HG02571 (cell line): ENCODE measurements around the gene EIF4G3.
"Not testable (repeated sequence)": the region's sequence is repeated elsewhere in the genome, so short reads cannot be mapped to it uniquely, and the experiment has no call there.

Experiments used
- ATAC-seq: cut with Tn5 transposase; IDR thresholded peaks from one replicate; pipeline ENCODE4 v1.9.1; 2021; ENCODE audit warnings: mild to moderate bottlenecking, moderate library complexity; ENCODE audit not compliant: unreplicated experiment

Gene EIF4G3

DNA sequence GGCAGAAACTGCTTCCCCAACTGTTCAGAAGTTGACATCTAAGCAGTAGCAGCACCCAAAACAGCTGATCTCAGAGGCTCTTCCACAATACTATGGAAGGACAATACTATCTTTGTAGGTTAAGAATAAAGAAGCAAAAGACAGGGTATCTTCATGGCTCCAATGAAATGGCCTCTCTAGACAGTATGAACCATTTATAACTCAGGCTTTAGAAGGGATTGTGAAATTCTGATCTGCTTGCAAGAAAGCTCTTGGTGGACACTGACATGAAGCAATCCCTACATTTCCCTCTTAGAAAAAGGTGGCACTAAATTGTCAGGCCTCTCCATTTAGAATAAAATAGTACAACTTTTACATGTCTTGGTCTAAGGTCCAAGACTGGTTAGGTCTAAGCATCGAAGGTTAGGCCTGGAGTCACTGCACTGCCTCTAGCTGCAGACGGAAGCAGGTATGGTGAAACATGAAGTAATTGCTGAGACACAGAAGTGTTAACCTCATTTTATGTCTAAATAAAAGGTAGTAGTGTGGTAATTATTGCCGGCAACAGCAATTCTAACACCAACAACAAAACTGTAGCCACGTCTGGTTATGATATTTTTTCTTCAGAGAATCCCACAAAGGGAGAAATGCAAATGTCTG, 339.0 kb downstream of the EIF4G3 start:
- ATAC-seq = no peak

DNA sequence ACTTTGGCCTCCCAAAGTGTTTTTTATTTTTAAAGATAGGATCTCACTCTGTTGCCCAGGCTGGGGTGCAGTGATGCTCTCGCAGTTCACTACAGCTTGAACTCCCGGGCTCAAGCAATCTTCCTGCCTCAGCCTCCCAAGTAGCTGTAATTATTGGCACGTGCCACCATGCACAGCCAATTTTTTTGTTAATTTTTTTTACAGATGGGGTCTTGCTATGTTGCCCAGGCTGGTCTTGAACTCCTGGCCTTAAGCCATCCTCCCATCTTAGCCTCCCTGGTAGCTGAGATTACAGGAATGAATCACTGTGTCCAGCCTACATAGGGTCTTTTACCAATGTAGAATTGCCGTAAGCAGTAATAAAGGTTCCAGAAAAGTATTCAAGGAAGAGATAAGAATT, 340.5 kb downstream of the EIF4G3 start:
- ATAC-seq = no peak

DNA sequence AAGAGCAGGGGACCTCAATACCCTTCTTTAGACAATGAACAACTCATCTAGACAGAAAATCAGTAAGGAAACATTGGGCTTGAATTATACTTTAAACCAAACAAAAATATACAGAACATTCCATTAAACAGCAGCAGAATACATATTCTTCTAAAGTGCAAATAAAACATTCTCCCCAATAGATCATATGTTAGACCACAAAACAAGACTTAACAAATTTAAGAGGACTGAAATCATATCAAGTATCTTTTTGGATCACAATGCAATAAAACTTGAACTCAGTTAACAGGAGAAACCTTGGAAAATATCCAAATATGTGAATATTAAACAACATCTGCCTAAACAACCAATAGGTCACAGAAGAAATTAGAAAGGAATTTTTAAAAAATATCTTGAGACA, 341.9 kb downstream of the EIF4G3 start:
- no peak for ATAC-seq

DNA sequence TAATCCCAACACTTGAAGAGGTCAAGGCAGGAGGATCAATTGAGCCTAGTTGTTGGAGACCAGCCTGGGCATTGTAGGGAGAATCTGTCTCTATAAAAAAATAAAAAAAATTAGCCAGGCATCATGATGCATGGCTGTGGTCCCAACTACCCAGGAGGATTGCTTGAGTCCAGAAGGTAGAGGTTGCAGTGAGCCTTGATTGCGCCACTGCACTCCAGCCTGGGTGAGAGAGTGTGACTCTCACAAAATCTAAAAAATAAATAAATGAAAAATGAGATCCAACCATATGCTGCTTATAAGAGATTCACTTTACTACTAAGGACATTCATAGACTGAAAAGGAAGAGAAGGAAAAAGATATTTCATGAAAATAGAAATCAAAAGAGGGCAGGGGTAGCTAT, 342.5 kb downstream of the EIF4G3 start:
- no peak for ATAC-seq

DNA sequence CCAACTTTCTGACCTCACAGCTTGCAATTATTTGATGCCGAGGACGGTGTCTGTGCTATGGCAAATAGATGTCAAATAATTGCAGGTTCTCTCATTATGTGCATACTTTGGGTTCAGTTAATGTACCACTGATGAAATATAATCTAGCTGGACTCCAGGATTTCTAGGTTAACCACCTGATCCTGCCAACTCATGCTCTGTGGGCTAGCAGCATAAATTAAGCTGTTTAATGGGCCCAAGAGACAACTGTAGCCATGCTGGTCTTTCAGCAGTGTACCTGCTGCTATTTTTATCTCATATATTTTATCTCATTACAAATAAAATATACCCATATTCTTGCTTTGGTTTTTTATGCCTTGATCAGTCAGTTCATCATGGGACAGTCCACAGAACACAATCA, 346.3 kb downstream of the EIF4G3 start:
- no peak for ATAC-seq

DNA sequence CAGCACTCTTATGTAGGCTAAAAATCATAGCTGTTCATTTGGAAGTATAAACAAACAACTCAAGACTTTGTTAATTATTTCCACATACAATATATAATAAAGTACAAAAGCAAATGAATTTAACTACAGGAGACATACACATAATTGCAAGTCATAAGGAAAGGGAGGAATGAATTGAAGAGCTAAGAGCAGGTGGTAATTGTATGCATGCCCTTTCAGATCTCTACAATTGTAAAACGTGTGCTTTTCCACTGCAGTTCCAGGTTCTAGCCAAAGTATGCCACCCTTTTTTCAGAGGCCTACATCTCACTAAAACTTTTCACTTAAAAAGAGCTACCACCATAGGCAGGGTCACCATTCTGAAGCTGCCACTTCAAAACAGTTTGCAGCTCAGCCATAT, 346.8 kb downstream of the EIF4G3 start:
- no peak for ATAC-seq

DNA sequence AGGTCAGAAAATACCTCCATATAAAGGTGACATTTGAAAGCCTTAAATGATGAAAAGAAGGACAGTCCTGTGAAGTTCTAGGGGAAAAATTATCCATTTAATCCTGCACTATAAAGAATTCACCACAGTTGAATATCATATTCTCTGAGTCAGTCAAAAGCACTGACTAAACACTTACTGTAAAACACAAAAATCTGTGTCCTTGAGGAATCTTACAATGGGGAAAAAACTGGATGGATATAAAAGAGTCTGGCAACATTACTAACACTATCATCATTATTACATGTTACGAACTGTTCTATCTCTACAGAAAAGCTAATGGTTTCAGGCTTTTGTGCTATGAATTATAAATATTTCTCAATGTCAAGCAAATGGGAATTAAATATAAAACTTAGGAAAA, 347.2 kb downstream of the EIF4G3 start:
- ATAC-seq = no peak

DNA sequence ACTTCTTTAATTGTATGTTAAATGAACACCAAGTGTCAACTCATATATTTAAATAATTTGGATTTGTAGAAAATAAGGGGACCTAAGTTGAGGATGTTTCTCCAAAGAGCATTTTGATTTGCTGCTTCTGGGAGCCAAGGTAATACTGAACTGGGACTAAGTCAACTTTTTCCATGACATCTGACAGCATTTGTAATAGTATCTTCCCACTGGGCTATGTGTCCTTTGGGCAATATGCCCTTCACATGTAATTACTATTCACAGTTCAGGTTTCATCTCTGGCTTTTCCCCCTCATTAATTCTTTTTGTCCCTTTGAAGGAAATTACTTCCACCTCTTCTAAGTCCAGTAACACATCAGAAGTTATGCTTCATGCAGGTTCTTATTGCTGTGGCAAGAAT, 352.9 kb downstream of the EIF4G3 start:
- no peak for ATAC-seq

DNA sequence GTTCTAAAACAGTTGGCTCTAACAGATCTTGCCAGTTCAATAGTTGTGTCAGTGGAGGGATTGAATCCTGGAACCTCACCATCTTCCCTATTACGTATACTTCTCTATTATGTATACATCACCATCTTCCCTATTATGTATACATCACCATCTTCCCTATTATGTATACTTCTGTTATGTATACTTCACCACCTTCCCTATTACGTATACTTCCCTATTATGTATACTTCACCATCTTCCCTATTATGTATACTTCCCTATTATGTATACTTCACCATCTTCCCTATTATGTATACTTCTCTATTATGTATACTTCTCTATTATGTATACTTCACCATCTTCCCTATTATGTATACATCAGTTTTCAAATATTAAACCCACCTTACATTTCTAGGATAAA, 355.2 kb downstream of the EIF4G3 start:
- ATAC-seq = no peak

DNA sequence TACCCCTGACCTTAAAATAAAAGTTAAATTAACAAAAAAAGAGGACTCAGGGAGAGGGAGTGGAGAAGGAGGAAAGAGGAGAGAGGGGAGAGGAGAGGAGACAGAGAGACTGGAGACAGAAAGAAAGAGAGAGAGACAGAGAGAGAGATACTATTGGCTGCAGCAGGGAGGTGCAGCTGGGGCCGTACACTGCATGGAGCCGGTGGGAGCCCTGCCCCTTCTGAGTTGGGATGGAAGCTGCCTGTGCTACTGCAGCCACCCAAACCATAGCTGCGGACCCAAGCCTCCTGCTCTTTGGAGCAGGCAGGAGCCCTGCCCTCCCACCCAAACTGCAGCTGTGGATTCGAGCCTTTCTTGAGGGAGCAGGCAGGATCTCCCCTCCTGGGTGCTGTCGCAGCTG, 356.9 kb downstream of the EIF4G3 start:
- ATAC-seq = no peak

DNA sequence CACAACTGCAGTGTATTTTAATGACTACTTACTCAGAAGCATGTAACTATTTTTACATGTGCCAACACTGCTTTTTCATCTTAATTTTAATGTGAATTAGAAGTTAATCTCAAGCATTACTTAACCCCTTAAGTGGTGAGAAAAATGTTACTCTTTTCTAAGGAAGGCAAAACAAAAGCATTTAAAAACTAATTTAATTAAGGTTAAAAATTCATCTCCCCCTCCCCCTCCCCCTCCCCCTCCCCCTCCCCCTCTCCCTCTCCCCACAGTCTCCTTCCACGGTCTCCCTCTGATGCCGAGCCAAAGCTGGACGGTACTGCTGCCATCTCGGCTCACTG, 362.2 kb downstream of the EIF4G3 start:
- no peak for ATAC-seq

DNA sequence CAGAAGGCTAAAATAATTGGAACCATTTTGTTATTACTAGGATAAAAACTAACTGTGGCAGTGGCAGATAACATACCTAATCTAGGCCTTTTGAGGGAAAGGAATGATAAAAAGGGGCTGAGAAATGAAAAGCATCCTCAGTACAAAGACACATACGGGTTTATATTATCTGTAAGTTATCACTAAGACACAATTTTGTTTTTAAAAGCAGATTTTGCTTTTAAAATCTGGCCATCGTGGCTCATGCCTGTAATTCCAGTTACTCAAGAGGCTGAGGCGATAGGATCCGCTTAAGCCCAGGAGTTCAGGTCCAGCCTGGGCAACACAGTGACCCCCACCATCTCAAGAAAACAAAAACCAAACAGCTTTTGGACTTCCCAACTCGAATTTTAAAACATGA, 364.8 kb downstream of the EIF4G3 start:
- ATAC-seq = no peak

DNA sequence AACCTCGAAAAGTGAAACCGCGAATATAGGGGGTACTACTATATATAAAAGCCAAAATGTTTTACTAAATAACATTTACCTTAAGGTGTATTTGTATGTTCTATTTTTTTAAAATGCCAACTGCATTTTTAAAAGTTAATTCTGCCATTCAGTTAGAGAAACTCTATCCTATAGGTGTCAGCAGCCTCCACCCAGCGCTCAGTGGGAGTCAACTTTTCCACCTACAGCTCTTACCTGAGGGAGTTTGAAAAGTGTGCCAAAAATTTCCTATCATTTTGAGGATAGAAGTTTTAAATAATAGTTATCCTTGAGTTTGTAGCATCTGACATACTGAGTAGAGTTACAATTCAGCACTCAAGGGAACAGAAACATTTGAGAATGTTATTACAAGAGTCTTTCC, 383.5 kb downstream of the EIF4G3 start:
- ATAC-seq = no peak

DNA sequence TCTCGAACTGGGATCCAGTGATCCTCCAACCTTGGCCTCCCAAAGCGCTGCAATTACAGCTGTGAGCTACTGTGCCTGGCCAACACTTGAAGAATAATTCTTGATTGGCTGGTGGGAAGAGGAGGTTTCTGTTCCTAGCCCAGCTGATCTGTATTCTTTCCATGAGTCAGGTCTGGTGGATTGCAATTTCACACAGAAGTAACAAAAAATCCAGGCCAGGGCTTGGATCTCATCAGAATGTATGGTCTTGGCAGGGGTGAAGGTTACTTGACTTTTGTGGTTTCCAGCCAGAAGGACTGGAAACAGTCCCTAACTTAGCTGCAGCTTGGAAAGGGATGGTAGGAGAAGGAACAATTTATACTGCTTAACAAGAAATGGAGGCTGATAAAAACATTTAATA, 384.5 kb downstream of the EIF4G3 start:
- ATAC-seq = no peak

DNA sequence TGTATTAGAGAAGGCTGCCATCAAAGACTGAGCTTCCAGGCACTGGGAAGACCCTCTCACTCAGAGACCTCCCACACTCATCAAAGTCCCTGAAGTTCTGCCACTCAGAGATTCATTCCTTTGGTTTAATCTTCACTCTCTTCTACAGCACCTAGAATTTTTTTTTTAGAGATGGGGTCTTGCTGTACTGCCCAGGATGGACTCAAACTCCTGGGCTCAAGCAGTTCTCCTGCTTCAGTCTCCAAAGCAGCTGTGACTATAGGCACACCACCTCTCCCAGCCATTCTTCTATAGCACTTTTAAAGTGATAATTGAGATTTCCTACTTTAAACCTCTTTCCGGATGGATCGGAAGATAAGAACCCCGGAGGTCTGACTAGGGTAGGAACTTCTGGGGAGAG, 385.9 kb downstream of the EIF4G3 start:
- ATAC-seq = no peak

DNA sequence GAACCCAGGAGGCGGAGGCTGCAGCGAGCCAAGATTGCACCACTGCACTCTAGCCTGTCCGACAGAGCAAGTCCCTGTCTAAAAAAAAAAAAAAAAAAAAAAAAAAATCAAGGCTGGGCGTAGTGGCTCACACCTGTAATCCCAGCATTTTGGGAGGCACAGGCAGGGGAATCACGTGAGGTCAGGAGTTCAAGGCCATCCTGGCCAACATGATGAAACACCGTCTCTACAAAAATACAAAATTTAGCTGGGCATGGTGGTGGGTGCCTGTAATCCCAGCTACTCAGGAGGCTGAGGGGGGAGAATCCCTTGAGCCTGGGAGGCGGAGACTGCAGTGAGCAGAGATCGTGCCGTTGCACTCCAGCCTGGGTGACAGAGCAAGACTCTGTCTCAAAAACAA, 387.1 kb downstream of the EIF4G3 start:
- ATAC-seq = not testable (repeated sequence)

DNA sequence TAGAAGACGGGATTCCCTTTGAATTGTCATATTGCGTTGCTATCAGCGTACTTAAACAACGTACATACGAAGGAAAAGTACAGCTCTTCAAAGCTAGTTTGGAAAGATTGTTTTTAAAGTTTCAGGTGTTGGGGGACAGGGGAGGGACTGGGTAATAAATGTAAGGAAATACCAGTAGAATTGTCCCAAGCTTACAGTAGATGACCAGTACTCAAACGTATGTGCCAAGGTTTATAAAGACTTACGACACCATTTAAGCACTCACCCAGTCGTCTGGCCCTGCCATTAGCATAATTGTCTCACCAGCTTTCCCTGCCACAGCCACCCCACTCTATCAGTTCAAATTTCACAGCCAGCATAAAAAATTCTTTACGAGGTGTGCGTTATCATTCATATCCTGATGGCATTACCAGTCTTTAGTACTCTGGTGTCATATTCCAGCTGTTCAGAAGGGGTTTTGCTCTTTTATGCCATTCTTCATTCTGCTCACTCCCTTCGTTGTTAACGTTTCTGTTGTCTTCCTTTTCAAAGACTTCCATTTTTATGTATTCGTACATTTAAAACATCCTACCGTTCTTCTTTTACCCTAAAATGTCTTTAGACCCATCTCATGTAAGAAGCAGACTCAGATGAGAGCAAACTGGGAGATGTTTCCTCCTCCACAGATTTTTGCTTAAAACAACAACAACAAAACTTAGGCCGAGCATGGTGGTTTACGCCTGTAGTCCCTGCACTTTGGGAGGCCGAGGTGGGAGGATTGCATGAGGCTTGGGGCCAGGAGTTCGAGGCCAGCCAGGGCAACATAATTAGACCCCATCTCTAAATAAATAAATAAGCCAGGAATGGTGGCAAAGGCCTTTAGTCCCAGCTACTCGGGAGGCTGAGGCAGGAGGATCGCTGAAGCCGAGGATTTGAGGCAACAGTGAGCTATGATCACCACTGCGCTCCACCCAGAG, 388.6 kb downstream of the EIF4G3 start:
- no peak for ATAC-seq

DNA sequence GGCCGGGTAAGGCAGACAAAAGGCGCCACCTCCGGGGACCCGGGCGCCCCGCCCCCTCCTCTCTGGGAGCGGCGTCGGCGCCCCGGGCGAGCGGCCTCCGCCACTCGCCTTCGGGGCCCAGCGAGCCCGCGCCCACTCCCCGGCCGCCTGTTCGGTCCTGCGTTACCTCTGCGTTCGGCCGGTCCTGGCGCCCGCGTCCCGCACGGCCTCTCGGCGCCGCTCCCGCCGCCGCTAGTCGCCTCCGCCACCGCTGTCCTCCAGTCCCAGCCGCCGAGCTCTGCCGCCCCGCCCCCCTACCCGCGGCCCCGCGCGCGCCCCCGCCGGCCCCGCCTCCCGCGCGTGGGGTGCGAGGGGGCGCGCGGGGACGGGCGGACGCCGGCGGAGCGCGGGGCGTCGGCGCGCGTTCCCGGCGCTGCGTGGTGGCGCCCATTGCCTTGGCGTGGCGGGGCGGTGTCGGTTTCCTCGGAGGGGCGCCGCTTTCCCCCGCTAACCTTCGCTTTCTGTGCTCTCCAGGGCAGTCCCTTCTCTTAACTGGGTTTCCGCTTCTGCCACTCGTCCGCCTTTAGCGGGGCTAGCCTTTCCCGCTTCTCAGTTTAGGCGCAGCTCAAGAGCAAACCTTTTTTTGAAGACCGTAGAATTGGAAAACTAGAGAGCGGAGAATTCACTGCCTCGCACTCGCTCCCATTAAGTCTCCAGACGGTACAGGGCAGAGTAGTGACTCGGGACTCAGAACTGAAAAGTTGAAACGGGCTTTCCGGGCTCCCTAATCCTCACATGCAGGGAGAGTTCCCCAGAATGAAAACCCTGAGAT, 389.5 kb downstream of the EIF4G3 start, which contains the start of gene HP1BP3:
HP1BP3 (minus strand) TSS at position 279 of the 811 bp plus-strand sequence. CDS start 6,867 bp downstream, outside the sequence.
- peak; percentile 49 for ATAC-seq

DNA sequence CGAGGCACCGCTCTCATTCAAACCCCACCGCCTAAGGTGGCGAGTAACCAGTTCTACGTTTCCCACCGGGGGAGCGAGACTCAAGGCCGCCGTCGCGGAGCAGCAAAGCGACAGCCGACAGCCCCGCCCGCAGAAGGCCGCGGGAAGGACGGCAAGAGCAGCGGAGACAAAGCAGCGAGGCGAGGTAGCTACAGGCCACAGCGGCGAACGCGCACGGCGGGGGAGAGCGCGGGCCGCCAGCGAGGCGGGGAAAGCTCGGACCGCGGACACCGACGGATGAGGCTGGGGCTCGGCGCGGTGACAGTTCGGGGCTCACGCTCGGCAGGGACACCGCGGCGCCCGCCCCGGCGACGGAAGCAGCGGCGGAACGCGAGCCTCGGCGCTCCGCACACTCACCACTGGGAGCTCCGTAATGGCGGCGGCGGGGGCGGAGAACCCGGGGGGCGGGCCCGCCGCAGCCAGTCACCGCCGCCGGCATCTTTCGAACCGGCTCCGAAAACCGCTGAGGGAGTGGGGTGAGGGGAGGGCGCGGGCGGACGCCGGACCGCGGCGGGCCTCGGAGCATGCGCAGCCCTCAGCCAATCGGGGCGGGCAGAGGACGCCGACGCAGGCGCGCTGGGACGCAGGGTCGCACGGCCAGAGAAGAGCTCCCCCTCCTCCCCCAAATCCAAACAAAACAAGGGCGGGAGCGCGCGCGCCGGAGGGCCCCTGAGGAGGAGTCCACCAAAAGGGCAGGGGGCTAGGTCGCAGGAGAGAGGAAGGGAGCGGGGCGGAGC, 390.3 kb downstream of the EIF4G3 start:
- peak; percentile 76 for ATAC-seq

DNA sequence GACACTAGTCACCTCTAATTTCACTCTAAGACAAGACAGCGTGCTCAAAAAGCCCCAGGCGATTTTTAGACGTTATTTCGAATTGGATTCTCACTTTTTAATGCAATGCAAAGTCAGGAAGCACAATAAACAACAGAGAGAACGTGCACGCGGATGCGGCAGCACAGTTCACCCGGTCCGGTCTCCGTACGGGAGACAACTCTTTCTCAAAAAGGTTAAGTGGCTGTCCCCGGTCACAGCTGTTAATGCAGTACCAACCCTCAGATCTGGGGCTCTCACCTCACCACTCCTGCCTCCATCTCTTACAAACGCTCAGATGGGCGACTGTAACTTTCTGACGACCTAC, 390.8 kb downstream of the EIF4G3 start:
- ATAC-seq = peak; percentile 2

DNA sequence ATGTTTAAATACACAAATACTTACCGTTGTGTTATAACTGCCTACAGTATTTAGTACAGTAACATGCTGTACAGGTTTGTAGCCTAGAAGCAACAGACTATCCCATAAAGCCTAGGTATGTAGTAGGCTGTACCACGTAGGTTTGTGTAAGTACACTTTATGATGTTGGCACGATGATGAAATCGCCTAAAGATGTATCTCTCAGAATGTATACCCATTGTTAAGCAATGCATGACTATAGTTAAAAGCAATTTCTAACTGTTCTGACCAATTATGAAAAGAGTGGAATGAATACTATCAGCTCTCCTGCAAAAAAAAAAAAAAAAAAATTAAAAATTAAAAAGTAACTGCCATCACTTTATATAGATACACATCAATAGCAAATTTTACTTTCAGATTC, 401.0 kb downstream of the EIF4G3 start:
- no peak for ATAC-seq
